Fibroblast of the aortic adventitia (primary cell): ENCODE results near the gene PODXL. TPM values are rescaled to one million over a fixed set of nuclear protein-coding genes. Genes with fewer than 3 reads are reported as not detected.

Source experiments
- DNase-seq: peaks from one replicate; pipeline ENCODE4 v3.0.0-alpha.2; 2010; ENCODE audit warnings: low read depth
- H3K4me3 ChIP-seq: 2 replicates; pipeline ENCODE4 v1.5.1; 2011; ENCODE audit warnings: low read depth, mild to moderate bottlenecking, control low read depth, low read length, moderate library complexity
- total RNA-seq: library from RNA; depleted of rRNA; stranded (reverse); fragments of >200 nt; gene quantifications from 2 replicates; pipeline ENCODE4 v1.2.3, GENCODE V29; 2012; ENCODE audit warnings: low replicate concordance
- TF ChIP-seq, protein P1 (sequence below): IDR thresholded peaks from 2 replicates; pipeline ENCODE4 v1.5.1; 2011; ENCODE audit warnings: mild to moderate bottlenecking, low read length, control low read depth, inconsistent platforms; ENCODE audit not compliant: insufficient read depth

Gene PODXL
- total RNA-seq, 1 donor, result 7.3 TPM

DNA sequence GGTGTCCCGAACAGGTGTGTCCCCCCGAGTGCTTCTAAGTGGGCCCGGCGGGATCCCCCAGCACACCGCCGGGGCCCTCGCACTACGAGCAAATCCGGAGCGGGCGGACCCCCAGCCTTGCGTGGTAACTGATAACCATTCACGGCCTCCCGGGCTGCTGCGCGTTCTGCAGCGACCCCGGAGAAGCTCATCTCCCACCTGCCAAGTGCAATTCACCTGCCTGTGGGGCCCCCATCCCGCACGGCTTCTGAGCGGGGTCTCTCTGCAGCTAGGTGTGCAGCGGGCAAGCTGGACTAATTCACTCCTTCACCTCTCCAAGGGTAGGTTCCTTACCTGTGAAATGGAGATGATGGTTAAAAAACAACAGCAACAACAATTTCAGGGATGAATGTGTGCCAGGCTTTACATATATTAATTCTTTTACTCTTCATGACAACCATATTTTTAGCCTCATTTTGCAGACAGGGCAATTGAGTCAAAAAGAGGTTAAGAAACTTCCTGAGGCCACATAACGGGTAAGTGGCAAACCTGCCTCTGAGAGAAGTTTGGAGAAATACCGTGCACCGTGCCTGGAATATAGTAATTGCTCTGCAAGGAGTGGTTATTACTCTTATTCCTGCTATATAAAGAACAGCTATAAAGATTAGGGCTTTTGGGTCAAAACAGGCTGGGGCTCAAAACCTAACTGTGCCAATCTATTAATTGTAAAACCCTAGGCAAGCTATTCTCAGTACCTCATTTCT lies 652 bp upstream of the PODXL start:
- DNase-seq, result no peak

DNA sequence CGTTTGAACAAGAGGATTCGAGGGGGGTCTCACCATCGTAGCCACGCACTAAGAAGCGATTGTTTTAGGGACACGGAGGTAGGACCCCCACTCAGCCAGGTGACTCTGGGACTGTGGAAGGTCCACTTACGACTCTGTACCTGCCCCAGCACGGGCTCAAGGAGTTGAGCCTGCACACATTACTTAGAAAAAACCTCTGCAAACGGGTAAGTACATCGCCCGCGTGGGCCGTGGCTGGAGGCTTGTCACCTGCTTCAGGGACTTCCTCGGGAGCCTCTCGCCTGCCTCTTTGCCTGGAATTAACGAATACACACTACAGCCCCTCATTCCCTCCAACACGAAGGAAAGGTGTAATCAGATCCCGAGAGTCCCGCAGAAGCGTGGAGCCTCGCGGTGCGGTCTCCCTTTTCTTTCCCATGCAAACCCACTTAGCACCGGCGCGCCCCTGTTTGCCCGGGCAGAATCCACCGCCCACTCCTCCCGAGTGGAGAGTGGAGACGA lies 826 bp downstream of the PODXL start:
- DNase-seq, result no peak
- TF ChIP-seq, protein P1, sequence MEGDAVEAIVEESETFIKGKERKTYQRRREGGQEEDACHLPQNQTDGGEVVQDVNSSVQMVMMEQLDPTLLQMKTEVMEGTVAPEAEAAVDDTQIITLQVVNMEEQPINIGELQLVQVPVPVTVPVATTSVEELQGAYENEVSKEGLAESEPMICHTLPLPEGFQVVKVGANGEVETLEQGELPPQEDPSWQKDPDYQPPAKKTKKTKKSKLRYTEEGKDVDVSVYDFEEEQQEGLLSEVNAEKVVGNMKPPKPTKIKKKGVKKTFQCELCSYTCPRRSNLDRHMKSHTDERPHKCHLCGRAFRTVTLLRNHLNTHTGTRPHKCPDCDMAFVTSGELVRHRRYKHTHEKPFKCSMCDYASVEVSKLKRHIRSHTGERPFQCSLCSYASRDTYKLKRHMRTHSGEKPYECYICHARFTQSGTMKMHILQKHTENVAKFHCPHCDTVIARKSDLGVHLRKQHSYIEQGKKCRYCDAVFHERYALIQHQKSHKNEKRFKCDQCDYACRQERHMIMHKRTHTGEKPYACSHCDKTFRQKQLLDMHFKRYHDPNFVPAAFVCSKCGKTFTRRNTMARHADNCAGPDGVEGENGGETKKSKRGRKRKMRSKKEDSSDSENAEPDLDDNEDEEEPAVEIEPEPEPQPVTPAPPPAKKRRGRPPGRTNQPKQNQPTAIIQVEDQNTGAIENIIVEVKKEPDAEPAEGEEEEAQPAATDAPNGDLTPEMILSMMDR, result no peak
- H3K4me3 ChIP-seq, result peak overlapping the region; percentile 71

More for the DNA sequence above, 652 bp upstream of the PODXL start:
- peak overlapping the region; percentile 65 for H3K4me3 ChIP-seq
- TF ChIP-seq, protein P1, result no peak

DNA sequence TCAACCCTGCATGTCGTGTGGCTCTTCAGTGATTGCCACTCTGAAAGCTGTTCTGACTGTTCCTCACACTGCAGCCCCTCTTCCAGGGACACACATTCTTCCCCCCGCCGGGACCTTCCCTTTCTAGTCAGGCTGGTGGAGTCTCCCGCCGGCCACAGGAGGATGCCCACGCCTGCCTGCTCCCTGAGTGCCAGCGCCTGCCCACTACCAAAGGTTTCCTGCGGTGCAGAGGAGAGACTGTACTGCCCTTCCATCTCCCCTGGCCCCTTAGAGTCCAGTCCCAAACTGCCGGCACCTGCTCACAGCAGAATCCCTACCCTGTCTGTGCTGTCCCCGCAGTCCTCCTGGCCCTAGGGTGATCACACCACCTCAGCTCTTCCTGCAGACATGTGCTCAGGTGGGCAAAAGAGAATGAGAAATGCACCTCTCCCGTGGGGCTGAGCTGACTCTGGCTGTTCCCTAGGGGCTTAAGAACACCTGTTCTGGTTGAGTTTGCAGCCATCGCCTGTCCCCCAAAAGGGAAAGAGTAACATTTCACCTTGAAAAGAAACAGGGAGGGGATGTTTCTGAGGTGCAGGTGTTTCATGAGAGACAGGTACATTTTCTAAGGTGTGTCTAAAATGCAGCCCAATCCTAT lies 1.4 kb downstream of the PODXL start:
- H3K4me3 ChIP-seq, result peak overlapping the region; percentile 71
- DNase-seq, result no peak
- TF ChIP-seq, protein P1, result no peak

DNA sequence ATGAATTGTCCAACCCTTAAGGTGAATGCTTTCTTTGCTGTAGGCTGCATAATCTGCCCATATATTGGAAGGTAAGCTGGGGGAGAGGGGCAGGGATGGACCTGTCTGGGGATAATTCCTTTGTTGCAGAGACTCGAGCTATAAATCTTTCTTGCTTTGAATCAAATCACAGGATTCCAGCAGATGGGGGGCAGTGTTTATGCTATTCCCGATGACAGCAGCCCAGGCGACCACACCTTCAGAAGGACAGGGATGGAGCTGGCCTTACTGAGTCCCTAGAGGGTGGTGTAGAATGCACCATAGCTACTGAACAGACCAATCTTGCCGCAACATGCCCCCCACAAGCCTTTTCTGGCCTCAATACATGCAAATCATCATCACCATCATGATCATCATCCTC lies 2.5 kb downstream of the PODXL start:
- no peak overlapping the region for H3K4me3 ChIP-seq
- DNase-seq, result no peak
- TF ChIP-seq, protein P1, result no peak

DNA sequence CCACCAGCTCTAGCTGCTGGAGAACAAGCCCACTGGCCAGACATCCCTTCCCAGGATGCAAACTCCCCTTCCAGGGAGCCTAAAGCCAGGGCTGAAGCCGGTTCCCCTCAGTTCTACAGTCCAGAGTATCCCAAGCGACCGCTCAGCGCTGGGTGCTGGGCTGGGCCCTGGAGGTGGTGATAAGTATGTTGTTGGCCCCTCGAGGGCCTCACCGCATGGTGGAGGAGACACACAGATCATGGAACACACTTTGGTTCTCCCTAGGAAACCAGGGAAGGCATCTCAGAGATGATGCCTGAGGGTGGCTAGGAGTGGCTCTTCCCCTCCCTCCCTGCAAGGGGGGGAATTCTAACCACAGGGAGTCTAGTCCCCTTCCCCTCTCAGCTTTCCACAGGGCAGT lies 4.4 kb downstream of the PODXL start:
- TF ChIP-seq, protein P1, result no peak
- no peak for DNase-seq
- H3K4me3 ChIP-seq, result no peak overlapping the region

DNA sequence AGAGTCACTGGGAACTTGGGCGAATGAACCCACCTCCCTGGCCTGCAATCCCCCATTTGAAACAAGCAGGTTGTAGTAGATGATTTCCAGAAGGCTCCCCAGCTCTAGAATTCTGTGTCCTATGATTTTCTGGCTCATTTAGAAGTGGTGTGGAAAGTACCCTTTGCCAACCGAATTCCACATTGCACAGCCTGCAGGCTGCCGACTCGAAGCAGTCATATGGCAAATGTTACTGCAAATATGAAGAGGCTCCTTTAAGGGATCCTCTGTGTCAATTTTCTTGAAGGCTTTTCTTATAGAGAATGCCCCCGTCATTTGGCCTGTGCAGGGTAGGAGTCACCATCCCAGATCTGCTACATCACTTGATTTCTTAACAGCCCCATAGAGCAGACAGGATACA lies 5.6 kb downstream of the PODXL start:
- DNase-seq, result no peak
- TF ChIP-seq, protein P1, result no peak
- no peak overlapping the region for H3K4me3 ChIP-seq

DNA sequence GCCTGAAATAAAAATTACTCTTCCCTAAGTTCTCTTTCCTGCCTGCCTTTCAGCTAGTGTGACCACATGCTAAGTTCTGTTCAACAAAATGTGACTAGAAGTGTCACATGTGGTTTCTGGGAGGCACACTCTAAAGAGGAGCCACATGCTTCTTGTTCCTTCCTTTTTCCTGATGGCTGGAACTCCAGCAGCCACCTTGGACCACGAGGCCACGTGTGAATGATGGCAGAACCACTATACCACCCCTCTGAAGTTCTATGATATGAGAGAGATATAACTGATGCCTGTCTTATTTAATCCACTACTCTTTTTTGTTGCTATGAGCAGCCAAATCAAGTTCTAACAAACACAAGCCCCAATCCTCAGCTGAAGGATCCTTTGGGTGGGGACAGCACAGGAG lies 8.1 kb downstream of the PODXL start:
- no peak overlapping the region for H3K4me3 ChIP-seq
- DNase-seq, result no peak
- TF ChIP-seq, protein P1, result no peak
